Progenitor cell of endocrine pancreas (in vitro differentiated cells): Measurements from ENCODE around the gene SPEG. TPM values are rescaled to one million over a fixed set of nuclear protein-coding genes. Genes with fewer than 3 reads are reported as not detected.

Experiments
- DNase-seq: peaks from one replicate; pipeline ENCODE4 v3.0.0; 2021; ENCODE audit warnings: low spot score; ENCODE audit not compliant: unreplicated experiment
- H3K27ac Mint-ChIP-seq: 2 replicates; pipeline ENCODE4 v1.8.0; 2021; ENCODE audit warnings: mild to moderate bottlenecking, moderate library complexity, mixed read lengths
- H3K27me3 Mint-ChIP-seq: 2 replicates; pipeline ENCODE4 v1.8.0; 2021; ENCODE audit warnings: mixed read lengths
- H3K36me3 Mint-ChIP-seq: 2 replicates; pipeline ENCODE4 v1.8.0; 2022; ENCODE audit warnings: mixed read lengths; ENCODE audit not compliant: insufficient read depth
- H3K4me1 Mint-ChIP-seq: 2 replicates; pipeline ENCODE4 v1.8.0; 2021; ENCODE audit warnings: low read depth, mixed read lengths
- H3K4me3 Mint-ChIP-seq: 2 replicates; pipeline ENCODE4 v1.8.0; 2021; ENCODE audit warnings: low read depth, mild to moderate bottlenecking, moderate library complexity, mixed read lengths
- H3K9me3 Mint-ChIP-seq: 2 replicates; pipeline ENCODE4 v1.8.0; 2021; ENCODE audit warnings: low read depth, mixed read lengths
- total RNA-seq: library from RNA; stranded (reverse); gene quantifications from 2 replicates; pipeline ENCODE4 v1.2.1, GENCODE V29; 2021
- TF ChIP-seq, protein P1 (sequence below): fragments of 200-600 bp; sonication (generic); IDR thresholded peaks from one replicate; pipeline ENCODE4 v1.5.0; 2021; ENCODE audit warnings: antibody characterized with exemption, mild to moderate bottlenecking; ENCODE audit not compliant: unreplicated experiment

SPEG gene
- total RNA-seq, 1 donor from 2014 or later, result 15.1 TPM

DNA sequence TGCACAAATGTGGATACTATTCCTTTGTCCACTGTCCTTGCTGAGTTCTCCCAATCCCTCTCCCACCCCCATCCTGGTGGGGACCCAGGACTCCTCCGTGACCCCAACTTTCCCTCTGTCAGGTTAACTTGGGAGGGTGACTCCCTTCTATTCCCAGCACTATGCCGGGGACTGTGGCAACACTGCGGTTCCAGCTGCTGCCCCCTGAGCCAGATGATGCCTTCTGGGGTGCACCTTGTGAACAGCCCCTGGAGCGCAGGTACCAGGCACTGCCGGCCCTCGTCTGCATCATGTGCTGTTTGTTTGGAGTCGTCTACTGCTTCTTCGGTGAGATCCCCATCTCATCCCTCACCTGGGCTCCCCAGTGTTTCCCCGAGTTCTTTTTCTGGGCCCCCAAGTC, 109.9 kb downstream of the SPEG start:
- Mint-ChIP-seq H3K9me3 (no peaks in the 10 kb centered on the region), H3K4me3 (peak overlapping the region; percentile 82), H3K27ac (peak overlapping the region; percentile 75), H3K4me1 (peaks cover 16% of the 10 kb centered on the region), H3K27me3 (peaks cover 32% of the 10 kb centered on the region), H3K36me3 (peaks cover 15% of the 10 kb centered on the region)
- TF ChIP-seq, protein P1, sequence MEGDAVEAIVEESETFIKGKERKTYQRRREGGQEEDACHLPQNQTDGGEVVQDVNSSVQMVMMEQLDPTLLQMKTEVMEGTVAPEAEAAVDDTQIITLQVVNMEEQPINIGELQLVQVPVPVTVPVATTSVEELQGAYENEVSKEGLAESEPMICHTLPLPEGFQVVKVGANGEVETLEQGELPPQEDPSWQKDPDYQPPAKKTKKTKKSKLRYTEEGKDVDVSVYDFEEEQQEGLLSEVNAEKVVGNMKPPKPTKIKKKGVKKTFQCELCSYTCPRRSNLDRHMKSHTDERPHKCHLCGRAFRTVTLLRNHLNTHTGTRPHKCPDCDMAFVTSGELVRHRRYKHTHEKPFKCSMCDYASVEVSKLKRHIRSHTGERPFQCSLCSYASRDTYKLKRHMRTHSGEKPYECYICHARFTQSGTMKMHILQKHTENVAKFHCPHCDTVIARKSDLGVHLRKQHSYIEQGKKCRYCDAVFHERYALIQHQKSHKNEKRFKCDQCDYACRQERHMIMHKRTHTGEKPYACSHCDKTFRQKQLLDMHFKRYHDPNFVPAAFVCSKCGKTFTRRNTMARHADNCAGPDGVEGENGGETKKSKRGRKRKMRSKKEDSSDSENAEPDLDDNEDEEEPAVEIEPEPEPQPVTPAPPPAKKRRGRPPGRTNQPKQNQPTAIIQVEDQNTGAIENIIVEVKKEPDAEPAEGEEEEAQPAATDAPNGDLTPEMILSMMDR, result no peak
- no peak for DNase-seq

DNA sequence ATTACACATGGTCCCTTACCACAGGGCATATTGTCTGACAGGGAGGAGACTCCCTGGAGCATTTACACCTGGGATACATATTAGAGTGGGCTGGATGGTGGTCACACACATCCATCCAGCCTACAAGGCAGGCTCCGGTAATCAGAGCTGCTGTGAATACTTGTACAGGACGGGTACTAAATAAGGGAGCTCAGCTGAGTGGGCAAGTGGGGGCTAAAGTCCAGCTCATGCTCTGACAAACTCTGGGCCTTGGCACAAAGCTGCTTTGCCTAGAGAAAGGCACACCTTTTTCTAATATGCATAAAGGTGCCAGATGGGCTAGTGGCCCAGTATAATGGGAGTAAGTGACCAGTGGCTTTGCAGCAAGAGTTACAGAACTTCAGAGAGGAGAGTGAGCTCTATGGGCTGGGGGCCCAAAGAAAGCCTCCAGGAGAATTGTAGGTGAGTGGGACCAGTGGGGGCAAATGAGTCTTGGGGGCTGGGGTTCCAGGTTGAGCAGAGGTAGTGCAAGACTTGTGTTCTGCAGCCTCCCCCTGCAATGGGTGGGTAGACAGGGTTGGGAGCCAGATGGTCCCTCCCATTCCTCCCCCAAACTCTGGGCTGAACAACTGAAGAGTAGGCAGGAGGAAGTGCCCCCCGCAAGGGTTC, 110.8 kb downstream of the SPEG start:
- Mint-ChIP-seq H3K36me3 (peaks cover 13% of the 10 kb centered on the region), H3K4me1 (peaks cover 16% of the 10 kb centered on the region), H3K27me3 (peaks cover 37% of the 10 kb centered on the region), H3K4me3 (no peak overlapping the region), H3K27ac (no peak overlapping the region), H3K9me3 (no peaks in the 10 kb centered on the region)
- TF ChIP-seq, protein P1, result no peak
- no peak for DNase-seq

DNA sequence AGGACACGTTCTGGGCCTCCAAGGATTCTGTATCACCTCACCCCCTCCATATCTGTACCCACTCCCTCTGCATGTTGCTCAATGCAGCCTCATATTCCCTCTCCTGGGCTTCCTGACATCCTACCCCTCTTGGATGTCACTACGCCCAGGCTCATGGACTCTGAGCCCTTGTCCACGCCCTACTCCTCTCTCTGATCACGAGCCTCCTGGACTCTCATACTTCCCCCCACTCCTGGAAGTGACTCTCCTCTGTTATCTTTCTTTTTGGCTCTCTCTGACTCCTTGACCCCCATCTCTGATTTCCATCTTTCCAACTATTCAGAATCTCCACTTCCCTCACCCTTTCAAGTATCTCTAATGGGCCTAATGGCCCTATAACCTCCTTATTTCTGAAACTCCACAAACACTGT, 111.3 kb downstream of the SPEG start:
- H3K4me1 Mint-ChIP-seq, result peaks cover 17% of the 10 kb centered on the region
- no peaks in the 10 kb centered on the region for H3K9me3 Mint-ChIP-seq
- H3K27ac Mint-ChIP-seq, result no peak overlapping the region
- peaks cover 13% of the 10 kb centered on the region for H3K36me3 Mint-ChIP-seq
- no peak for DNase-seq
- H3K27me3 Mint-ChIP-seq, result peaks cover 43% of the 10 kb centered on the region
- TF ChIP-seq, protein P1, result no peak
- peak overlapping the region; percentile 35 for H3K4me3 Mint-ChIP-seq

DNA sequence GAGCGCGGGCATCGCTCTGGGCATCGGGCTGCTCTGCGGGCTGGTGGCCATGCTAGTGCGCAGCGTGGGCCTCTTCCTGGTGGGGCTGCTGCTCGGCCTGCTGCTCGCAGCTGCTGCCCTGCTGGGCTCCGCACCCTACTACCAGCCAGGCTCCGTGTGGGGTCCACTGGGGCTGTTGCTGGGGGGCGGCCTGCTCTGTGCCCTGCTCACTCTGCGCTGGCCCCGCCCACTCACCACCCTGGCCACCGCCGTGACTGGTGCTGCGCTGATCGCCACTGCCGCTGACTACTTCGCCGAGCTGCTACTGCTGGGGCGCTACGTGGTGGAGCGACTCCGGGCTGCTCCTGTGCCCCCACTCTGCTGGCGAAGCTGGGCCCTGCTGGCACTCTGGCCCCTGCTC, 113.0 kb downstream of the SPEG start:
- peaks cover 48% of the 10 kb centered on the region for H3K27me3 Mint-ChIP-seq
- no peak for DNase-seq
- peaks cover 14% of the 10 kb centered on the region for H3K4me1 Mint-ChIP-seq
- no peaks in the 10 kb centered on the region for H3K9me3 Mint-ChIP-seq
- no peak overlapping the region for H3K27ac Mint-ChIP-seq
- TF ChIP-seq, protein P1, result no peak
- peaks cover 11% of the 10 kb centered on the region for H3K36me3 Mint-ChIP-seq
- no peak overlapping the region for H3K4me3 Mint-ChIP-seq

Other genes starting within 250 kb of the SPEG start
- 29.3 and 29.6 TPM in 2 replicates for gene ZFAND2B, start 228.1 kb upstream of the SPEG start, total RNA-seq
- 26.7 and 29.9 TPM in 2 replicates for gene ABCB6, start 215.9 kb upstream of the SPEG start, total RNA-seq
- 40.6 and 43.6 TPM in 2 replicates for gene ATG9A, start 205.2 kb upstream of the SPEG start, total RNA-seq
- 64.3 and 66.7 TPM in 2 replicates for gene ANKZF1, start 205.0 kb upstream of the SPEG start, total RNA-seq
- gene GLB1L, start 189.4 kb upstream of the SPEG start, total RNA-seq, result 11.8 and 13.5 TPM in 2 replicates
- gene STK16, start 189.4 kb upstream of the SPEG start, total RNA-seq, result 23.2 and 24.1 TPM in 2 replicates
- gene TUBA4B, start 181.6 kb upstream of the SPEG start, total RNA-seq, result not detected in 2 replicates
- gene TUBA4A, start 180.9 kb upstream of the SPEG start, total RNA-seq, result 8.3 and 9.1 TPM in 2 replicates
- gene DNAJB2, start 155.5 kb upstream of the SPEG start, total RNA-seq, result 66.2 and 69.5 TPM in 2 replicates
- 30.2 and 30.5 TPM in 2 replicates for gene PTPRN, start 125.4 kb upstream of the SPEG start, total RNA-seq
- not detected in 2 replicates for gene RESP18, start 102.1 kb upstream of the SPEG start, total RNA-seq
- gene DNPEP, start 46.9 kb upstream of the SPEG start, total RNA-seq, result 36.0 and 47.0 TPM in 2 replicates
- gene DES, start 16.5 kb upstream of the SPEG start, total RNA-seq, result not detected in 2 replicates
- 35.8 and 37.4 TPM in 2 replicates for gene GMPPA, start 64.0 kb downstream of the SPEG start, total RNA-seq
- gene ASIC4, start 79.6 kb downstream of the SPEG start, total RNA-seq, result 3.4 and 5.1 TPM in 2 replicates
- 49.1 and 51.1 TPM in 2 replicates for gene CHPF, start 109.0 kb downstream of the SPEG start, total RNA-seq
- gene TMEM198, start 109.2 kb downstream of the SPEG start, total RNA-seq, result 8.2 and 9.7 TPM in 2 replicates
- gene OBSL1, start 136.7 kb downstream of the SPEG start, total RNA-seq, result 197 and 198 TPM in 2 replicates
- 1.5 and 1.7 TPM in 2 replicates for gene INHA, start 137.5 kb downstream of the SPEG start, total RNA-seq
- gene STK11IP, start 163.0 kb downstream of the SPEG start, total RNA-seq, result 39.7 and 41.4 TPM in 2 replicates
- gene SLC4A3, start 192.8 kb downstream of the SPEG start, total RNA-seq, result 17.0 and 19.7 TPM in 2 replicates